Renal cortex interstitium (tissue), 11 donors: ENCODE results near the gene RNF186. TPM values are rescaled to one million over a fixed set of nuclear protein-coding genes. Genes with fewer than 3 reads are reported as not detected.

Source experiments
- DNase-seq, 11 donors: peaks; one replicate each; pipeline ENCODE4 v3.0.0-alpha.2; 2013; ENCODE audit warnings: low read depth in 9 of 11, low spot score in 4 of 11; ENCODE audit errors: extremely low read depth in 1 of 11
- polyA plus RNA-seq, 3 donors: library from polyadenylated mRNA; unstranded; fragments of 120-200 nt; gene quantifications; one replicate each; pipeline ENCODE4 v1.2.1, GENCODE V29; 2013; ENCODE audit not compliant: insufficient read length in 3 of 3

Gene RNF186
- polyA plus RNA-seq, 3 donors, result 0.27 to 0.32 TPM; not detected in 1

DNA sequence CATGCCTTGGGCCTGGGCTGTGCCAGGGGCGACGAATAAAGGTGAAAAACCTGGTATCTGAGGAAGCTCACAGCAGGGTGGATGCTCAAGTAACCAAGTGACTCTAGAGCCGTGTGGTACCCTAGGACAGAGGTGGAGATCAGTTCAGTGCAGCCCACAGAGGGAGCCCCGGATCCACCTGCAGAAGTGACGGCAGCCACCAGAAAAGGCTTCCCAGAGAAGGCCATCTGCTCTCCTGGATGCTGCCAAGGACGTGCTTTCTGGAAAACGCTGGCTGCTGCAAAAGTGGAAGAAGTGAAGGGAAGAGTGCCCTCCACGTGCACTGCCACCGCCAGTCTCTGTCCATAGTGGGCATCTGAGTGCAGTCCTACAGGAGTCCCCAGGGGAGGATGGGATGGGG lies 43.0 kb downstream of the RNF186 start:
- no peak for DNase-seq

DNA sequence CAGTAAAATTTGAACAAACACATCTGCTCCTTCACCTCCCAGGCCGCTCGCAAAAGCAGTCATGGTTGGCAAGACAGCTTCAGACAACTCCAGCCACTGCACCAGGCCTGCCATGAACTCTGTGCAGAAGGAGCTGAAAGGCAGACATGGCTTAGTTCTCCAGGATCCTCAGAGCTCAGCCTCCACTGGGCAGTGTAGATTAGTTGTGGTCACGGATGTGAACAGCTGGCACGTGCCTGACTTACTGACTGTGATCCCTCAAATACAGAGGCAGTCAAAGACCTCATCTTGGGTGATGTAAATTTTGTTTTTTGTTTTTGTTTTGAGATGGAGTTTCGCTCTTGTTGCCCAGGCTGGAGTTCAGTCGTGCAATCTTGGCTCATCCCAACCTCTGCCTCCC lies 43.7 kb downstream of the RNF186 start:
- DNase-seq, result no peak

- DNase-seq, result no peak
Observed at GRCh38 chr1:19770436-19771190, 44.5 kb downstream of the RNF186 start.

DNA sequence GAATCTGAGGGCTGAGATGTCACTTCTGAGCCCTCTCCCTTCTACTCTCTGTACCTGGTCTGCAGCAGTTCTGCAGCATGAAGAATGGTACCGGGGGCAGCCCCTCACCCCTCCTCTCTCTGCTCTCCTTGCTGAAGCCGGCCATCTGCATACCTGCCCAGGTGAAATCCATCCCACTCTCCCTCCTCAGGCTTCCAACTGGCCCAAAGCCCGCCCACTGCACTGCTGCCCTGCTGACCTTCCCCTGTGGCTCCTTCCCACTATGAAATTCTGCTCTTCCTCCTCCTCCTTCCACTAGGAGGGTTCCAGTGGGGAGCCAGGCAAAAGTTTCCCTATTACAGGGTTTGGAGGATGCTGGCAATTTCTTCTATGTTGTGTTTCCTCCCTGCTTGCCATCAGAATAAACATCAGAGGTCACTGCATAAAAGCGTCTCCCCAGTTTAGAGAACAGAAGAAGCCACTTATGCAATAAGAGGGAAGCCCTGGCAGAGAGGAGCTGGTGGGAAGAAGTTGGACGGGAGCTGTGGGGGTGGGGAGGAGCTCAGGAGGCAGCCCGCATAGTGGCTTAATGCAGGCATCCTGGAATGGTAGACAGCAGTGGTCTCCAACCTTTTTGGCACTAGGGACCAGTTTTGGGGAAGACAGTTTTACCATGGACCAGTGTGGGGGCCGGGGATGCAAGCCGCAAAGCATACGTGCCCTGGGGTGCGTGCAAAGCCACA lies 45.7 kb downstream of the RNF186 start:
- no peak for DNase-seq

DNA sequence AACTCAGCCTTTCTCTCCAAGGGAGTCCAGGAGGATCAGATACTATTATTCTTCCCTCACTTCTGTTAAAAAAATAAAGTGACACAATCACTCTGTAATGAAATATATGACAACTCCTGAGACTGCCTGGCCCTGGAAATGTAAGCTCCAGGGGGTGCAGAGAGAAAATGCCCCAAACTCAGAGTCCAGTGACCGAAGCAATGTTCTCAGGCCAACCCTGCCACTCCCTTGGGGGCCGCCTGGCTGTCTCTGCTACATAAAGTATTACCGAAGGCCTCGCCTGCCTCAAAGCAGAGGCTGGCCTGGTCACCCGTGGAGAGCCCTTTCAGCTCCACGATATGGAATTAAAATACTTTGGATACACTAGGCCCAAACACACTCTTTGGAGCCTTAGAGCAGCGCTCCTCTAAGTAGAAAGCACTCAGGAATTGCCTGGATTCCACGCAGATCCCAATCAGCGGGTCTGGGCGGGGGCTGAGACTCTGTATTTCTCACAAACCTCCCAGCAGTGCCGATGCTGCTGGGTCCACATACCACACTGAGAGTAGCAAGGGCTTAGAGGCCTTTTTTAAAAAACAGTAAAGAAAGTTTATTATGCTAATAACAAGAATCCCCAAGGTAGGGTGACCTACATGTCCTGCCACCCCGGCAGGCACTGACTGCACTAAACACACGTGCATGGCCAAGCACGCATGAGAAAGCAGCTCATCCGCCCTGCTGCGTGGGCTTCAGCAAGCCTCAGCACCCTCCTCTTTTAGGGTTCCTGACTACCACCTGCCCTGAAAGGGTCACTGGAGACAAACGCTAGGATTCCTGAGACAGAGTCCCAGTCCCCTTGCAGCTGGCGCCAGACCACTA lies 46.5 kb downstream of the RNF186 start:
- no peak for DNase-seq

DNA sequence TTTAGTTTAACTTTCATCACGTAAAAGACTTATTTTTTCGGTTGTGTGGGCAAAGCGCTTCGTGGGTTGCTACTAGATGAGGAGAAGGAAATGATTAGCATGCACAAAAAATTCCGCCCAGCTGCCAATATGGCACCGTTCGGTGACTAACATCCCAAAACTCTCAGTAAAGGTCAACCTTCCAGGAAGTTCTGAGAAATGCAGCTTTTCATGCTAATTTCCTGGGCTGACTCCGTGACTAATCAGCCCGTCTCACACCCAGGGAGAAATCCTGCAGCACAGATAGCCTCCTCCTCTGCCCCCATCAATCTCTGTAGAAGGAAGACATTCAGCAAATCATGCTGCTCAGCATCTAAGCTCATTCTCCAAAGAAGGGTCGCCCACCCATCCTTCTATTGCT lies 49.5 kb downstream of the RNF186 start:
- no peak for DNase-seq

GRCh38 chr1:19764848-19765247 lies 50.2 kb downstream of the RNF186 start:
- DNase-seq, result no peak

Other genes starting within 250 kb of the RNF186 start
- gene NBL1, start 171.0 kb downstream of the RNF186 start, polyA plus RNA-seq, result 10 to 100 TPM; 18.2 to 28.9 (median 28.4) TPM
- 1 to 10 TPM; 1.3 to 2.4 (median 2.0) TPM for gene HTR6, start 150.4 kb downstream of the RNF186 start, polyA plus RNA-seq
- 10 to 100 TPM; 13.9 to 20.7 (median 18.0) TPM for gene TMCO4, start 15.4 kb downstream of the RNF186 start, polyA plus RNA-seq
- gene OTUD3, start 67.1 kb upstream of the RNF186 start, polyA plus RNA-seq, result 10 to 100 TPM; 14.0 to 24.7 (median 16.5) TPM
- not detected for gene PLA2G2E, start 108.3 kb upstream of the RNF186 start, polyA plus RNA-seq
- not detected for gene PLA2G2A, start 164.3 kb upstream of the RNF186 start, polyA plus RNA-seq